Measurements from ENCODE around the gene KISS1.

DNA sequence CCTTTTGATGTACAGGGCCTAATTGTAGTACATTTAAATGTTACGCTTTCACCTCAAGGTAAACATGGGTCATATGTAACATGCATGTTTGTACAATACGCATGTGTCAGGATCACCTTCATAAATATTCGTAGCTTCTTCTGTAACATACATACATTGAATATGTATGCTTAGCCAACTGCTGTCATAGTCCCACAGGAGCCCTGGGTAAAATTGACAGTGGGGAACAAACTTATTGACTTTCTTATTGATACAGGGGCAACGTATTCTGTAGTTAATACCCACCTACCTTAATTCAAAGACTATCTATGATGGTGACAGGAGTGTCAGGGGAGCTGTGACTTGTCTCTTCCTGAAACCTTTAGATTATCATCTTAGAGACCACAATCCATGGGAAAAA, 26.4 kb downstream of the KISS1 start:
- TF ChIP-seq ZNF624 (tag by site-specific recombination; IDR thresholded peaks at IDR 0.05) (no peak), CTCF (tag by site-specific recombination; IDR thresholded peaks at IDR 0.05) (no peak), ZNF830 (tag by site-specific recombination; IDR thresholded peaks at IDR 0.05; ENCODE audit: low read depth) (no peak), WT1 (tag by site-specific recombination; IDR thresholded peaks at IDR 0.05) (no peak), ZNF24 (tag by site-specific recombination; IDR thresholded peaks at IDR 0.05) (no peak), ATF2 (tag by site-specific recombination; IDR thresholded peaks at IDR 0.05; ENCODE audit: low read depth) (no peak), ZNF175 (tag by site-specific recombination; IDR thresholded peaks at IDR 0.05) (no peak), ZNF2 (tag by site-specific recombination; IDR thresholded peaks at IDR 0.05) (no peak), SALL2 (tag by site-specific recombination; IDR thresholded peaks at IDR 0.05; ENCODE audit: borderline replicate concordance) (no peak), REST (tag by site-specific recombination; IDR thresholded peaks at IDR 0.05) (no peak)
- TF ChIP-seq, protein P1, sequence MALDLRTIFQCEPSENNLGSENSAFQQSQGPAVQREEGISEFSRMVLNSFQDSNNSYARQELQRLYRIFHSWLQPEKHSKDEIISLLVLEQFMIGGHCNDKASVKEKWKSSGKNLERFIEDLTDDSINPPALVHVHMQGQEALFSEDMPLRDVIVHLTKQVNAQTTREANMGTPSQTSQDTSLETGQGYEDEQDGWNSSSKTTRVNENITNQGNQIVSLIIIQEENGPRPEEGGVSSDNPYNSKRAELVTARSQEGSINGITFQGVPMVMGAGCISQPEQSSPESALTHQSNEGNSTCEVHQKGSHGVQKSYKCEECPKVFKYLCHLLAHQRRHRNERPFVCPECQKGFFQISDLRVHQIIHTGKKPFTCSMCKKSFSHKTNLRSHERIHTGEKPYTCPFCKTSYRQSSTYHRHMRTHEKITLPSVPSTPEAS (tag by site-specific recombination; IDR thresholded peaks at IDR 0.05), result no peak
- TF ChIP-seq, protein P2, sequence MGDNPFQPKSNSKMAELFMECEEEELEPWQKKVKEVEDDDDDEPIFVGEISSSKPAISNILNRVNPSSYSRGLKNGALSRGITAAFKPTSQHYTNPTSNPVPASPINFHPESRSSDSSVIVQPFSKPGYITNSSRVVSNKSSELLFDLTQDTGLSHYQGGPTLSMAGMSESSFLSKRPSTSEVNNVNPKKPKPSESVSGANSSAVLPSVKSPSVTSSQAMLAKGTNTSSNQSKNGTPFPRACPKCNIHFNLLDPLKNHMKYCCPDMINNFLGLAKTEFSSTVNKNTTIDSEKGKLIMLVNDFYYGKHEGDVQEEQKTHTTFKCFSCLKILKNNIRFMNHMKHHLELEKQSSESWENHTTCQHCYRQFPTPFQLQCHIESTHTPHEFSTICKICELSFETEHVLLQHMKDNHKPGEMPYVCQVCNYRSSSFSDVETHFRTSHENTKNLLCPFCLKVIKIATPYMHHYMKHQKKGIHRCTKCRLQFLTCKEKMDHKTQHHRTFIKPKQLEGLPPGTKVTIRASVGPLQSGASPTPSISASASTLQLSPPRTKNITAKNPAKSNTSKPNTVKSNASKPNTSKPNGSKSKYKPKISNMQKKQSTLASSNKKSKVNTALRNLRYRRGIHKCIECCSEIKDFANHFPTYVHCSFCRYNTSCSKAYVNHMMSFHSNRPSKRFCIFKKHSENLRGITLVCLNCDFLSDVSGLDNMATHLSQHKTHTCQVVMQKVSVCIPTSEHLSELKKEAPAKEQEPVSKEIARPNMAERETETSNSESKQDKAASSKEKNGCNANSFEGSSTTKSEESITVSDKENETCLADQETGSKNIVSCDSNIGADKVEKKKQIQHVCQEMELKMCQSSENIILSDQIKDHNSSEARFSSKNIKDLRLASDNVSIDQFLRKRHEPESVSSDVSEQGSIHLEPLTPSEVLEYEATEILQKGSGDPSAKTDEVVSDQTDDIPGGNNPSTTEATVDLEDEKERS (tag by site-specific recombination; IDR thresholded peaks at IDR 0.05), result no peak
